ENCODE data around the gene KRT9.

GRCh38 chr17:41522301-41523224 lies 49.3 kb downstream of the KRT9 start:
- TF ChIP-seq CTCF (IDR thresholded peaks at IDR 0.05) (no peak), POLR2A (IDR thresholded peaks at IDR 0.05) (no peak)
